ENCODE data around the gene SDK1.
"Not testable (repeated sequence)": the region's sequence is repeated elsewhere in the genome, so short reads cannot be mapped to it uniquely, and the experiment has no call there.

The SDK1 gene

DNA sequence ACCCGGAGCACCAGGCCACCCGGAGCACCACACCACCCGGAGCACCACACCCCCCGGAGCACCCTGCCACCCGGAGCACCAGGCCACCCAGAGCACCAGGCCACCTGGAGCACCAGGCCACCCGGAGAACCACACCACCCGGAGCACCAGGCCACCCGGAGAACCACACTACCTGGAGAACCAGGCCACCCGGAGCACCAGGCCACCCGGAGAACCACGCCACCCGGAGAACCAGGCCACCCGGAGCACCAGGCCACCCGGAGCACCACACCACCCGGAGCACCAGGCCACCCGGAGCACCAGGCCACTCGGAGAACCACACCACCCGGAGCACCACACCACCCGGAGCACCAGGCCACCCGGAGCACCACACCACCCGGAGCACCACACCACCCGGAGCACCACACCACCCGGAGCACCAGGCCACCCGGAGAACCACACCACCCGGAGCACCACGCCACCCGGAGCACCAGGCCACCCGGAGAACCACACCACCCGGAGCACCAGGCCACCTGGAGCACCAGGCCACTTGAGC is 916.1 kb downstream of the SDK1 start:
- not testable (repeated sequence) for DNase-seq

GRCh38 chr7:4218481-4218880 is 917.4 kb downstream of the SDK1 start:
- DNase-seq = no peak

GRCh38 chr7:4220011-4220410 is 919.0 kb downstream of the SDK1 start:
- DNase-seq = no peak

DNA sequence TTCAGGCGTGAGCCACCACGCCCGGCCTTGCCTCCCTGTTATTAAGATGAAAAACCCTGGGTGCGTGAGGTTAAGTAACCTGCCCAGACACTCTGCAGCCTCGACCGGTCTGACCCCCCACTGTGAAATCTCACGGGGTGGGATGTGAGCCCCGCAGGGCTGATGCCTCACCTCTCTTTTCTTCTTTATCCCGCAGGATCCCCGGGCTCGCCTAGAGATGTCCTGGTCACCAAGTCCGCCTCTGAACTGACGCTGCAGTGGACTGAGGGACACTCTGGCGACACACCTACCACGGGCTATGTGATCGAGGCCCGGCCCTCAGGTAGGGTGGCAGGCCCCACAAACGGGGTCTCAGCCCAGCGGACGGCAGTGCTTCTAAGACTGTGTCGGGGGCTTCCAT is 920.0 kb downstream of the SDK1 start:
- DNase-seq = no peak

- DNase-seq = no peak
These were observed 921.6 kb downstream of the SDK1 start for GRCh38 chr7:4222676-4223075.

- DNase-seq = no peak
These were observed 924.3 kb downstream of the SDK1 start for GRCh38 chr7:4225361-4225771.

DNA sequence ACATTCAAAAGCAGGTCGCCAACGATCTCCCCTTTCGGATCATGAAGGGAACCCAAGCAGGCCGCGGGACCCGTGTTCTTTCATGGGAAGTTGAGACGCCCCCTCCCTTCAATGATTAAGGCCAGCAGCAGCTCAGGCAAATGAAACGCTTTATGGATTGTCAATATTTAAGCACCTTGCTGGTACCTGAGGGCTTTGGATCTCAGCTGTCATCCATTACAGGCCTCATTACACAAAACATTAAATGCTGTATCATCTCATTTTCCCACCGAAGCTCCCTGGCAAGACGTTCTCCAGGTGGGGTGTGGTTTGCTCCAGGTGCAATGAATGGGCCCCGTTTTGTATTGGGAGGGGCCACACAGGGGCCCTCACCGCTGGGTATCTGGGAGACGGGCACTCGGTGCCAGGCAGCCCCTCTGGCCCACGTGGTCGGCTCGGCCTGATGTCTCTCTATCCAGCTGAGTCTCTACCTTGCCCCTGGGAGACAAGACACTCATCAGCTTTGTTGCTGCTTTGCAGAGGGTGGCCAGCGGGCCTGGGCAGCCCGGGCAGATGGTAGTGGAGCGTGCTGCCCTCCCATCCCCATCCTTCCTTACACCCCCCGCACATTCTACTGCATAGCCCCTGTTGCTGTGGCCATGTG is 925.0 kb downstream of the SDK1 start:
- DNase-seq = no peak

- DNase-seq = no peak
These were observed 925.5 kb downstream of the SDK1 start for GRCh38 chr7:4226524-4226882.

- no peak for DNase-seq
These were observed 926.3 kb downstream of the SDK1 start for GRCh38 chr7:4227105-4228010.

DNA sequence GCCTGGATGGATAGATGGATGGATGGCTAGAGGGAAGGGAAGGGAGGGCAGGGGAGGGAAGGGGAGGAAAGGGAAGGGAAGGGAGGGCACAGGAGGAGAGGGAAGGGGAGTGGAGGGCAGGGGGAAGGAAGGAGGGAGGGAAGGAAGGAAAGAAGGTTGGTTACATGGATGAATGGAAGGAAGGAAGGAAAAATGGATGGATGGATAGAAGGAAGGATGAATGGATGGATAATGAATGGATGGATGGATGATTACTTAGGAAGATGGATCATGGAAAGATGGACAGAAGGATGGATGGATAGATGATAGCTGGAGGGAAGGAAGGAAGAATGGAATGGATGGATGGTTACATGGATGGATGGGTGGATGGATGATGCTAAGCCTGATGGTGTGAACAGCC is 929.3 kb downstream of the SDK1 start:
- DNase-seq = no peak

GRCh38 chr7:4233146-4233545 is 932.1 kb downstream of the SDK1 start:
- DNase-seq = no peak

- no peak for DNase-seq
These were observed 932.8 kb downstream of the SDK1 start for GRCh38 chr7:4233621-4234497.

- DNase-seq = no peak
These were observed 933.4 kb downstream of the SDK1 start for GRCh38 chr7:4234498-4234855.

DNA sequence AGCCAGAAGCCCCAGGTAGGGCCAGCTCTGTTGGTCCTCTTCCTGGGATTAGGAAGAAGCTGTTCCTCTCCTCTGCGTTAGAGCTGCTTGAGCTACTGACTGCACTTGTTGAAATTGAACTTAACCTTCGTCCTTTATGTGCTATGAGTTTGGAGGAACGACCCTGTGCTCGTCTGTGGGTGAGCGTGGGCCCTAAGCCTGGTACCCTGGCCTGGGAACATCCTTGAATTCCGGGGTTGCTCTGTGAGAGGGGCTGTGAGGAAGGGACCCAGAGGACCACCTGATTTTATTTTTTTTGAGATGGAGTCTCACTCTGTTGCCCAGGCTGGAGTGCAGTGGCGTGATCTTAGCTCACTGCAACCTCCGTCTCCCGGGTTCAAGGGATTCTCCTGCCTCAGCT is 933.8 kb downstream of the SDK1 start:
- no peak for DNase-seq

- no peak for DNase-seq
These were observed 934.5 kb downstream of the SDK1 start for GRCh38 chr7:4235596-4235995.

GRCh38 chr7:4236389-4236788 is 935.3 kb downstream of the SDK1 start:
- DNase-seq = no peak

- DNase-seq = not testable (repeated sequence)
These were observed 935.8 kb downstream of the SDK1 start for GRCh38 chr7:4236873-4237272.

DNA sequence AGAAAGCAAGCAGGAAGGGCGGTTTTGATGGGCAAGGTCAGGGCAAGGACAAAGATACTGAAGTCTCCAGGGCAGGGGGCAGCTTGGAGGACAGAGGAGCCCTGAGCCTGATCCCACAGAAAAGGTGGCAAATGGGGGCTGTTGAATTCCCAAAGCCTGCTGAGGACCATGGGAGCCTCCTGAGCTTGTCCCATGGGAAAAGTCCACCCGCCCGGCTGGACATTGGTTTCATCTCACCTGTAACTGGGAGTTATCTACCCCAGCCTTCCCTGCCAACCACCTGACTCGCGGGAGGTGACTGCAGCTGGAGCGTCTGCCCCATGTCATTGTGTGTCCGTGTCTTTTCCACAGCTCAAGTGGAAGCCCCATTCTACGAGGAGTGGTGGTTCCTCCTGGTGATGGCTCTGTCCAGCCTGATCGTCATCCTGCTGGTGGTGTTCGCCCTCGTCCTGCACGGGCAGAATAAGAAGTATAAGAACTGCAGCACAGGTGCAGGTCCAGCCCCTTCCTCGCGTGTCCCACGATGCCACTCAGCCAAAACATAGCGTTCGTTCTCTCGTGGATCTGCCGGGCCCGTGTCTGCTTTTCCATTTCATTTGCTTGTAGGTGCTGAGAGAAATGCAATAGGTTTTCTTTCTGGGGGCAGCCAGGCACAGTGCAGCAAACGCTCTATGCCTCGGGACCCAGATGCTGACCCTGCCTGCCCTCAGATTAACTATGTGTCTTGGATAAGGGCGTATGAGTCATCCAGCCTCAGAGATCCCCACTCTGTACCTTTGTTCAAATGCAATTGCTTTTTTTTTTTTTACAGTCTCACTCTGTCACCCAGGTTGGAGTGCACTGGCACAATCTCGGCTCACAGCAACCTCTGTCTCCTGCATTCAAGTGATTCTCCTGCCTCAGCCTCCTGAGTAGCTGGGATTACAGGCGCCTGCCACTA is 936.5 kb downstream of the SDK1 start:
- DNase-seq = no peak

GRCh38 chr7:4238861-4239260 is 937.8 kb downstream of the SDK1 start:
- DNase-seq = no peak

- DNase-seq = no peak
These were observed 939.0 kb downstream of the SDK1 start for GRCh38 chr7:4240042-4240441.

DNA sequence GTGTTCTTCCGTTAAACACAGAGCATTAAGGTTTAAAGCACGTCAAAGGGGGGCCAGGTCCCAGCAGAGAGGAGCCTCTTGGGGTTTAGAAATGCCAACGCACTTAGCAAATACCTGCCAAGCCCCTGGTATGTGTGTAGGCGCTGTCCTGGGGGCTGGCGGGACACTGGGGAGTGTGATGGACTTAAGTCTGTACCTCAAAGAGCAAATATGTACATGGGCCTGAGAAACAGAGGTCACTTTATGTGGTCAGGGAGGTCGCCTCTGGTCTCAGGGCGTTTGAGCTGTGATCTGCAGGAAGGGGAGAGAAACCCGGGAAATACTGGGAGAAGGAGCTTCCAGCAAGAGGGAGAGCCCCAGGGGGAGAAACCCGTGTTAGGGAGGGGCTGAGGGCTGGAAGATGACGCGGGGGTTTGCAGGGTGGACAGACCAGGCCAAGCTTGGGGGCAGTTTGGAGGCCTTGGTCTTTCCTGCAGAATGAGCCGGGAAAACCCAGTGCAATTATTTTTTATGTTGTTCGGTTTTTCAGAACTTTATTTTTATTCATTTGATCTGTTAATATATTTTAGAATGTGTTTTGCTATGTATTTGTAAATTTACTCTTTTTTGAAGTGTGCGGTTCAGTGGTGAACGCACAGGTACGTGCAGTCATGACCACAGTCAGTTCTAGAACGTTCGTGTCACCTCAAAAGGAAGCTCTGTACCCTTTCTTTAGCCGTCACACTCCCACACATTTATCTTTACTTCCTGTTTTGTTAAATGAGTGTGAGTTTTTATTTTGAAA is 939.7 kb downstream of the SDK1 start:
- DNase-seq = no peak

DNA sequence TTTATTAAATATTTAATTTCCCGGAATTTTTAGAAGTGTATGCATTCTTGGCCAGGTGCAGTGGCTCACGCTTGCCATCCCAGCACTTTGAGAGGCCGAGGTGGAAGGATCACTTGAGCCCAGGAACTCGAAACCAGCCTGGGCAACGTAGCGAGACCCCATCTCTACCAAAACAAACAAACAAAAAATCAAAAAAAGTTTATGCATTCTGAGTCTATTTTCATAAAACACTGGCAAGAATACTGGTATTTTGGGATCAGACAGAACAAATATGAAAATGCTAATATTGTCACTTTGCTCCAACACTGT is 940.2 kb downstream of the SDK1 start:
- no peak for DNase-seq
